ENCODE data around the gene PDX1.

PDX1 gene

DNA sequence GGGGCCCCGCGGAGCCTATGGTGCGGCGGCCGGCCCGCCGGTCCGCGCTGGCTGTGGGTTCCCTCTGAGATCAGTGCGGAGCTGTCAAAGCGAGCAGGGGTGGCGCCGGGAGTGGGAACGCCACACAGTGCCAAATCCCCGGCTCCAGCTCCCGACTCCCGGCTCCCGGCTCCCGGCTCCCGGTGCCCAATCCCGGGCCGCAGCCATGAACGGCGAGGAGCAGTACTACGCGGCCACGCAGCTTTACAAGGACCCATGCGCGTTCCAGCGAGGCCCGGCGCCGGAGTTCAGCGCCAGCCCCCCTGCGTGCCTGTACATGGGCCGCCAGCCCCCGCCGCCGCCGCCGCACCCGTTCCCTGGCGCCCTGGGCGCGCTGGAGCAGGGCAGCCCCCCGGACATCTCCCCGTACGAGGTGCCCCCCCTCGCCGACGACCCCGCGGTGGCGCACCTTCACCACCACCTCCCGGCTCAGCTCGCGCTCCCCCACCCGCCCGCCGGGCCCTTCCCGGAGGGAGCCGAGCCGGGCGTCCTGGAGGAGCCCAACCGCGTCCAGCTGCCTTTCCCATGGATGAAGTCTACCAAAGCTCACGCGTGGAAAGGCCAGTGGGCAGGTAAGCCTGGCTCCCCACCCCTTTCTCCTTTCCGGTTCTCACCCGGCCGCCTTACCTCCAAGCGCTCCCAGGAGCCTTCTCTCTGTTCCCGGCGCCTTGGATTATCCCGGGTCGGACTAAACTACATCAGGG, at the start of gene PDX1:
Gene PDX1, plus strand, starts transcription at position 67 of the 743 bp plus-strand sequence. Its CDS starts 139 bp downstream, at position 206.
- DNase-seq, result no peak

DNA sequence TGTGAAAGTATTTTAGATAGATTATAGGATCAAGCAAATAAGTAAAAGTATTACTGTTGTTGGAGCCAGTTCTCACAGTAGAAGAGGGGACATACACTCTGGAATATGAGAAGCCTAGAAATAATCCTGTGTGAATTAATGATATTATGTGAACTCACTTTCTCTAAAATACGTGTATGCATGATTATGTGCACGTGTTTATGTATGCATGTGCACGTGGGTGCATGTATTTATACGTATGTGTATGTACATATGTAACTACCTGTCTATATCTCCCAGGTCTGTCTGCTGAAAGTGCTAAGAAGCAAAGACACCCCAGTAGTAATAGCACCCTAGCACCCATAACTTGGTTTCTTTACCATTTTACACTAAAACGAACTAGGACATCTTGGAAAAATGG, 41.5 kb upstream of the PDX1 start:
- no peak for DNase-seq

DNA sequence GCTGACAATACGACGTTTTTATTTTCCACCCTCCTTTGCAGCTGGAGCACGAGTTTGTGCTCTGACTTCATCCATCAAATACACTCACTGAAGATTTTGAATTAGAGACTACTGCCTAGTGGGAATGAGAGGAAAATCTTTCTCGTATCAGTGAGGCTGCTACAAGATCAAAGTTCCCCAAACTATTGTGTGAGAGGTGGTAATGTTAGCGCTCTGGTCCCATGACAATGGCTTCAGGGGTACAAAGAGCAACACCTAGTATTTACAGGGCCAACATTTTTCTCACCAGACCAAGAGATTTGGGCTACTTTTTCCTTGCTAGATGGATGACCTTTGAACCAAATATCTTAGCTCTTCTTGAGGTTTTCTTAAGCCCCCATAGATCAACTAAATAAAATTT, 30.3 kb upstream of the PDX1 start:
- no peak for DNase-seq

DNA sequence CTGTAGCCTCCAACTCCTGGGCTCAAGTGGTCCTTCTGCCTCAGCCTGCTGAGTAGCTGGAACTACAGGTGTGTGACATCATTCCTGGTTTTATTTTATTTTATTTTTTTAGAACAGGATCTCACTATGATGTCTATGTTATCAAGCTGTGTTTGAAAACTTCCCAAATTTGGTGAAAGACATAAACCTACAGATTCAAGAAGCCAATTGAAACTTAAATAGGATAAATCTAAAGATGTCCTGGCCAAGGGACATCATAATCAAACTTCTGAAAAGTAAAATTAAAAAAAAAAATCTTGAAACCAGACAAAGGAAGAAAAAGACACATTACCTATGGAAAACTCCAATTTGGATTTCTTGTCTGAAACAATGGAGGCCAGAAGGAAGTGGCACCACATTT, 23.1 kb upstream of the PDX1 start:
- no peak for DNase-seq

DNA sequence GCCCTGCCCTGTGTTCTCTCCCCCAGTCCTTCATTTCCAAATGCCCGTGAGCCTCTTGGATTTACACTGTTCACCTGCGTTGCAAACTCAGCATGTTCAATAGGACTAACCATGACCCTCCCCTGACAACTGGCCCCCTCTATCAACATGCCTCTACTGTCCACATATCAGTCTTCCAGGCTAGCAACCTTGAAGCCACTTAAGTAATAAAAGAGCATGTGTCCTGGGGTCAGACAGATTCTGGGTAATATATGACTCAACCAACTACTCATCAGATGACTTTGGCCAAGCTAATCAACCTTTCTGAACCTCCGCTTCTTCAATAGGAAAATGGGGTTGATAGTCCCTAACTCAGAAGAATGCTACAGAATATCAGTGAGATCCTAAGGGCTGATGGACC, 15.1 kb upstream of the PDX1 start:
- no peak for DNase-seq

DNA sequence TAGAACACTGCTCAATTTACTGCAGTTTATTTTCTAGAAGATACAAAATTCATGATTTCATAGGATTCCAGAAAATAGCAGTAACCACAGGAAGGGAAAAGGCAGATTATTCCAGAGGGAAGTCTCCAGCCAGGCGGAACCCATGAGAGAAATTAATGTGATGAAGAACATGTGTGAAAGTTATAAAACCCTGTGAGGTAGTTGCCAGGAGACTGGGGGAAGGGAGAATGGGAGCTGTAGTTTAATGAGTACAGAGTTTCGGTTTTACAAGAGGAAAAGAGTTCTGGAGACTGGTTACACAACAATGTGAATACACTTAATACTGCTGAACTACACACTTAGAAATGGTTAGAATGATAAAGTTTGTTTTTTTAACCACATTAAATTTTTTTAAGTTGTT, 14.2 kb upstream of the PDX1 start:
- DNase-seq, result no peak

DNA sequence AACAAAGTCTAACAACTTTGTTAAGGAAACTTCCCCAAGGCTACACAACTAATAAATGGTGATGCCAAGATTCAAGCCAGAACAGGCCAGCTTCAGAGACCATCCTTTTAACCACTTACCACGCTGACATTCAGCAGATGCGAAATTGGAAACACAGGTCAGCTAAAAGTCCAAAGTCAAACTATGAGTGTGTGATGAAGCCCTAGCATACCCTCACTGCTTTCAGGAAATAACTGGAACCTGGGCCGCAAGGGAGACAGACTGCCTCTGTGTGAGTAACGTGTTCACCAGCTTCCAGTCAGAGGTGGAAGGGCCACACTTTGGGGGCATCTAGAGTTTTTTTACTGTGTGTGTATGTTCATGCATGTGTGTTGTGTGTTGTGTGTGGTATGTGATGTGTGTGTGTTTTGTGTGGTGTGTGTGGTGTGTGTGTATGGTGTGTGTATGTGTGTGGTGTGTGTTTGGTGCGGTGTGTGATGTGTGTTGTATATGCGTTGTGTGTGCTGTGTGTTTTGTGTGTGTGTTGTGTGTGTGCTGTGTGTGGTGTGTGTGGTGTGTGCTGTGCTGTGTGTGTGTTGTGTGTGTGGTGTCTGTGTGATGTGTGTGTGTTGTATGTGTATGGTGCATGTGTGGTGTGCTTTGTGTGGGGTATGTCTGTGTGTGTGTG, 12.5 kb upstream of the PDX1 start:
- DNase-seq, result no peak

DNA sequence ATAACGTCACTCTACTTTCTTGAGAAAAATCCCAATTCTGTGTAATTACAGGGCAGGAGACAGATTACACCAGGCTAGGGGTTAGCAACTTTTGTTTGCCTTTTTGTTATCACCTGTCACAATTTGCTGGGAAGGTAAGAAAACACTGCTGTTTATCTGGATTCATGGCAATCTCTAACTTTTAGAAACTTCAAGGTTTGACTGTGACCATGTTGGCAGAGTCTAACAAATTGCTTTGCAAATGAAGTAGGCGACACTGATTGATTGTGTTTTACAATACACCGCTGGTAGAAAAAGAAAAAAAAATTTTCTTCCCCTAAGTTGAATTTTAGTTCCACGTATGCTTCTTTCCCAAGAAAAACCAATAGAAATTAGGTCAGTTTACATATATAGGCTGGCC, 10.4 kb upstream of the PDX1 start:
- no peak for DNase-seq

DNA sequence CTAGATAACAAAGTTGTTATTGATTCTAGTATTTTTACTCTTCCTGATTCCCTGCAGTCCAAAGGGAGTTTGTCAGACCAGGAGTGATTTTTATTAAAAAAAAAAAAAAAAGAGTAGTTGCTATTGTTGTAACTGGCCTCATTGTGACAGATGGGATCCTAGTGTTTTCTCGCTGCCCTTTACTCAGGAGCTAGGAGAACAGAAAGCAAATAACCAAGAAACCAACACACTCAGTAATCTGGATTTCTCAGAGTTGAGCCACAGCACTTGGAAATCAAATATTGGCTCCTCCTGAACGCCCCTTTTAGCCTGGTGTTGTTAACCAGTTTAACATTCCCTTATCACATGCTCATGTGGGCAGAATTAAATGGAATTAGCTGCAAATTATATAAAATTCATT, 8.3 kb upstream of the PDX1 start:
- DNase-seq, result no peak

DNA sequence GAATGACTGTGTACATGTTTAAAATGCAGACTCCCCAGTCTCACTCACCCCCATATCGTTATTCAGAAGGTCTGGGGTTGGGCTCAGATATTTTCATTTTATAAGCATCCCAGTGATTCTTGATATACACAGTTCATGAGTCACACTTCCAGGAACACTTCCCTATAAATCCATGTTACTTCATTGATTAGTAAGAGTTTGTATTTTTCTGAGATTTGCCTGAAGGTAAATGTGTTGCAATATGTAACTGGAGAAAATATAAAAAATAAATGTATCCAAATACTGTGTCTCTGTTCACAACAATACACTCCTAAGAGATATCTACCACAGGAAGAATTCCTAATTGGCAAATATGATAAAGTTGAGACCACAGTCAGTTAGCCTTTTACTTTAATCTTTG, 6.6 kb upstream of the PDX1 start:
- no peak for DNase-seq

DNA sequence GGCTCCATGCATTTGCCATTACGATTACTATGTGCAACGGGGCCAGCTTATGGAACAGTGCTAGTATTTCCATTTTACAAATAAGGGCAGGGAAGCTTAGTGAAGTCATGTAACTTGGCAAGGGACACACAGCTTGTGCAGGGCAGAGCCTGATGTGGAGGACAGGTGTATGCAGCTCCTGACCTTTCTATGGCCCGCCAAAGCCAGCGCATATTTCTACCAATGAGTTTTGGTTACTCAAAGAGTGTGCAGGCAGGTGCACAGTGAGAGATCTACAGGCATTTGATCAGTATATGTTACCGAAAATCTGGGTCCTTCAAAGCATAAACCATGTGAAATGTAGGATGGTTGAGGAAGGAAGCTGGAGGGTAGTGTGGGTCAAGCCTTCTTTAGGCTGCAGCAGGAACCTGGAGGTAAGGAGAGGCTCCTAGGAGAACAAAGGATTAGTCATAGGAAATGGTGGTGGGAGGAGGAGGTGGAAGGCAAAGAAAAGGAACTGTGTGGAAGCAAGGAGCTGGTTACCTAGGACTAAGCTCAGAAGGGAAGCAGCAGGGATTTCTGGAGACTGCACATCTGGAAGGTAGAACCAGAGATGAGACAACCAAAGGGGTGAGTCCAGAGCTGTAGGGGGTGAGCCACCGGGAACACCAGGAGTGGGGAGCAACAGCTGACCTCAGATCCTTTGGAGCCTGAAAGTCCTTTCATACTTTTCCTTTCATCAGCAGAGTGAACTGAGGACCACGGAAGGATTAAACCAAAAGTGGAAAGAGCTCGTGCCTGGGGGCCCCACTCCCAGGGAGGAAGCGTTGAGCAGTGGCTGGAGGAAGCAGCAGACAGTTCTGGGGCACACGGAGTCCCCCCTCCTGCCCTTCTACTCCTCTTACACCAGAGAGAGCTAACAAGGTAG, 4.2 kb upstream of the PDX1 start:
- no peak for DNase-seq

DNA sequence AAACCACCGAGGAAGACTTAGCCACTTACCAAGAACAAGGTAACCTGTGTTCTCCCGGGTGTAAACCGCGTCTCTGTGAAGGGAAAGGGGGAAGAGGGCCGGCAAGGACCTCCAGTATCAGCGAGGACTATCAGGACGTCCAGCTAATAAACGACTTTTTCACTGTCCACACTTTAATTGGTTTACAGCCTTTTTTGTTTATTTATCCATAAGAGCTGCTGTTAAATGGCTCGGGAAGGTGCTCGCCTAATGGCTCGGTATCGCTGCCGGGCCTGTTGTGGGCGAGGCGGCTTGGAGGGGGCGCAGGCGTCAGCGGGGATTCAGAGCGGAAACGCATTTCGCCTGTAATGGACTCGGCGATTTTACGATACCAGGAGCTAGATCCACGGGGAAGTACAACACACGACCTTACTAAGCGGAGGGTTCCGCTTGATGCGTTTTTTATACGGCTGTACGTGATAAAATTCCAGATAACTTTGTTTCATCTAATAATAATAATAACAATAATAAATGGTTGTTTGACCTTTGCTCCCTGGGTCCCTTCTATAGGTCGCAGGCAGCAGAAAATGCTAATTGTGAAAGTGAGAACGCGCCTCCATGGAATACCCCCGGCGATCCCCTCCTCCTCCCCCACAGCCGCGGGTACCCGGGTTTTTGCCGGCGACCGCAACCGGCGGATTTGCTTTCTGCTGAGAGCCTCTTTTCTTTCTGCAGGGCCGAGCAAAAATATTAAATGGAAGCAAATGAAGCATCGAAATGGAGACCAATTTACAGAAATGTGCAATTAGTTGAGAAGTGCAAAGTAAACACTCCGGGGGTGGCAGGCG, 2.5 kb upstream of the PDX1 start:
- no peak for DNase-seq

DNA sequence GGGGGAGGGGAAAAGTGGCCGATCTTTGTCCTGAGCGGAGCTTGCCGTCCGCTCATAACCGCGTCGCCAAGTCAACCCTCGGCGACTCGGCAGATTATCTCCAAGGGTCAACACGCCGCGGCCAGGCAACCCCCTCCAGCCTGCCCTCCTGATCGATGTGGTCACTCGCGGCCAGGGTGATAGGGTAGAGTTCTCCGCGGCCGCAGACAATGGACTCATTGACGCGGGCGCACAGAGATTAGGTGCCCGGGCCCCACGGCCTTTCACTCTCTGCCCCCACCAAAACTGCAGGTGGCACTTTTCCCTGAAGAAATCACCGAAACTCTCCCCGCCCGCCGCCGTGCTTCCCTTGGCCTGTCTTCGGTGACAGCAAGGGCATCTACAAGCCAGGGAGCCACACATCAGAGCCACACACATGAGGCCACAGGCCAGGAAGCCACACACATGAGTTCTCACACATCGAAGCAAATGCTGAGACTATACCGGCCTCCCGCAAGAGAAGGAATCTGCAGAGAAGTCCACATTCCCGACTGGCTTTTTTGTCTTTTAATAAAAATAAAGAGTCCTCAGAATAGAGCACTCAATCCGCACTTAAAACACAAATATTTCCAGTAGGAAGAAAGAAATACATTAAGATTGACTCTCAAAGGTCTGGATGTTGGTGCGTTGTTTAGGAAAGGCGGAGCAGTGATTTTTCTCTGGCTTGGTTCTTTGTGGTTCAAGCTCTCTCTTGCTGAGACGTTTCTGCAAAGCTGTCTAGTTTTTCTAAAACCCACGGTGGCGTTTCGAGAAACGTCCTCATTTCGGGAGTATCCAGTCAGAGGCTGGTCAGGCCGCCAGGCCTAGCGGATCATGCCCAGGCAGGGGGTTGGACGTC, 1.5 kb upstream of the PDX1 start:
- no peak for DNase-seq

DNA sequence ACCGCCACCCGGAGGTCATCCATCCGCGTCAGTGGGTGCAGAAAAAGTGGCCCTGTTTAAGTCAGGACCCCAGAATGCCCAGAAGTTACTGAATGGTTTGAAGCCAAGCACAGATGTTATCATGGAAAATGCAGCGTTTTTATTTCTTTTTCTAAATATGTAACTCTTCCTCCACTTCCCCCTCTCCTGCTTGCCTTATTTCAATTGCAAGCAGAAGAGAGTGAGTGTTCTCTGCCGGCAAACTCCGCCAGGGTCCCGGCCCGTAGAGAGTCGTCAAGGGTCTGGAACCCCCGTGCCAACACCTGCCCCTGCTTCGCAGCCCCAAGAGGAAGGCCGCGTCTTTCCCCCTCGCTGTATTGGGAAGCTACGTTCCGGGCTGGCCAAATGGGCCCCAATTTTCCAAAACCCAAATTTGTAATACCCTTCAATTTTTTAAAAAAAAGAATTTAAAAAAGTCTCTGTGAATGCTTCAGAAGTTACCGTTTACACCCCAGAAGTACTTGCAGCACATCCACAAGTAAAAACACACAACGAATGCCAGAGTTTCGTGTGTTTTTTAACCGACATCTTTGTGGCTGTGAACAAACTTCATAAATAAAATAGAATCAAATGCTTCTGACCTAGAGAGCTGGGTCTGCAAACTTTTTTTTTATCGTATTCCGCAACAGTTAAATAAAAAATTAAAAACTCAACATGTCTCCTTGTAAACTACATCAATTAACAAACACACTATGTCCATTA, 712 bp upstream of the PDX1 start:
- no peak for DNase-seq

DNA sequence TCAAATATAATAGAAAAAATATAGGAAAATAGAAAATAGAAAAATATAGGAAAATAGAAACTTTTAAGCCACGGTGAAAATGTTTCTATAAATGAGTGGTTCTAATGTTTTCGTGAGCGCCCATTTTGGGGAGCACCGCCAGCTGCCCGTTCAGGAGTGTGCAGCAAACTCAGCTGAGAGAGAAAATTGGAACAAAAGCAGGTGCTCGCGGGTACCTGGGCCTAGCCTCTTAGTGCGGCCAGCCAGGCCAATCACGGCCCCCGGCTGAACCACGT, 204 bp upstream of the PDX1 start:
- no peak for DNase-seq

DNA sequence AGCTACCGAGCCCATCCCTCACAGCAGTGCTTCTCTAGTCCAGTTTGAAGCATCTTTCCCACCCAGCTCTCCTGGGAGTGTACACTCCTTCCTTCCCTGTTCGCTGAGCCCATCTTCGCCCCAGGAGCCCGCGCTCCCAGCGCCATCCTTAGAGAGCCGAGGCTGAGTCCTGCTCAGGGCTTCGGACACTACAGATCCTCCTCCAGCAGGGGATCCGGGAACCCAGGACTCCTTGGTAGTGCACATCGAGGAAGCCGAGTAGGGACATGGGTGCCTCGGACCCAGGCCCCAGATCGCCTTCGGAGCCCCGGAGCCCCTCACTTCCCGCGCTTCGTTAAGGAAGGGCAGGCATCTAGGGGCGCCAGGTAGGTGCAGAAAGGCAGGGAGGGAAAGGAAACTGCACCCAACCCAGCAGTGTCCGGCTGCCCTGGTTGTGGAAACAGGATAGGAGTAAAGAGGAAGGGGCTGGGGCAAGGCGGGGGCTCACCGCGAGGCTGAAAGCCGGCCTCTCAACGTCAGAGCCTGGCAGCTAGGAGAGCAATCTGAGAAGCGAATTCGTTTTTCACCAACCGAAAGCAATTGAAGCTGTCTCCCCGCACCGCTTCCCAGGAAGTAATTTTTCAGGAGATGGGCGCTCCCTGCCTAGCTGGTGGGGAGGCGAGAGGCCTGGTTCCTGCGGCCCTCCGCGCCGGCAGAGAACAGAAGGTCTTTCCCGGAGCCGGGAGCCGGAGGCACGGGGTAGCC, 1.0 kb downstream of the PDX1 start:
- no peak for DNase-seq

DNA sequence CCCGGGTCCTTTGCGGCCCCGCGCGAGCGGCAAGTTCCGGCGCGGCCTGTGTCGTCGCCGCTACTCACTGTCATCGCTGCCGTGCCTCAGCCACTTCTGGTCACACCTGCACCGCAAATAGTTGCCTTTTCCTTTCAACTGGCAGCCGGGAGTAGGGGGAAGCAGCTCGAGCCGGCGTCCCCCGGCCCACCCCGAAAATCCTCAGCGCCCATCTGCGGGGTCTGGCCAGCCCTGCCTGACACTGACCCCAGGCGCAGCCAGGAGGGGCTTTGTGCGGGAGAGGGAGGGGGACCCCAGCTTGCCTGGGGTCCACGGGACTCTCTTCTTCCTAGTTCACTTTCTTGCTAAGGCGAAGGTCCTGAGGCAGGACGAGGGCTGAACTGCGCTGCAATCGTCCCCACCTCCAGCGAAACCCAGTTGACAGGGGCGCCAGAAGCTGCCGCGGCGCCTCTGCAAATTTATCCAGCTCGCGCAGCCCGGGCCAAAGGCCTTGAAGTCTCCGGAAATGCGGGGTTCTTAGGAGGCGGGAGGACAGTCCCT, 1.7 kb downstream of the PDX1 start:
- DNase-seq, result no peak

DNA sequence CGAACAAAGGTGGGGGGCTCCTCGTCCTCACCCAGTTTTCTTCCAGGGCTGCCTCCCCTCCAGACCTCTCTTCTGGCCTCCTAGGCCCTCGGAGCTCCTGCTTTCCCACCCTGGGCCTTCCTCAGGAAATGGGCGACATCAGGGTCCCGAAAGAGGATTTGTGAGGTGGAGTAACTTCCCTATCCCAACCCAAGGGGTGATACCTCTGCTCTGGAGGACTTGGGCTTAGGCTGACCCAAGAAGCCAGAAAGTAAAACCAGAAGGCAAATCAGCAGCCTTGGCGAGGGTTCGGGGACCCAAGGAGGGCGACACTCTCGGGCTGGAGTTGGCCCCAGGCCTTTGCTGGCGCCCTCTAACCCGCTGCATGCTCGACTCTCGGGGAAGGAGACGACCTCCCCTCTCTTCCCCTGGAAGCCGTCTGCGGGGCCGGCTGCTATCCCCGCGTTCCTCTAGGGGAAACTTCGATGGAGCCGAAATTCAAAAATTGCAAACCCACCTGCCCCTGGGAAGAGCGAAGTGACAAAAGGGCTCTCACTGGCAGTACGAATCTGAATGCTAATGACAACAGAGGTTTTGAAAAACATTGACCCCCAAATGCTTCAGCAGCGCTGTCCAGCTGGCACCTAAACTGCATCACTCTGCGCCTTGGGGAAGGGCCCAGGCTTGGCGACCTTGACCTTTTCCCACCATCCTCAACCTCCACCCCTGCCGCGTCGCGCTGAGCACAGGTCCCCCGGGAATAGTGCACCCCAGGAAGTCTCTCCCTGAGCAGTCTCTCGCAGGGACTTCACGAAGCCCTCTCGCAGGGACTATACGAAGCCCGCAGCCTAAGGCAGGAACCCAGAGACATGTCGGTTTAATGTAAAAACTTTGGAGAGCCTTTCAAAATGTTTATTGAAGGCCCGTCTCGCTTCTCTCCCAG, 2.4 kb downstream of the PDX1 start:
- DNase-seq, result no peak
